Measurements from ENCODE around the gene URI1.

DNA sequence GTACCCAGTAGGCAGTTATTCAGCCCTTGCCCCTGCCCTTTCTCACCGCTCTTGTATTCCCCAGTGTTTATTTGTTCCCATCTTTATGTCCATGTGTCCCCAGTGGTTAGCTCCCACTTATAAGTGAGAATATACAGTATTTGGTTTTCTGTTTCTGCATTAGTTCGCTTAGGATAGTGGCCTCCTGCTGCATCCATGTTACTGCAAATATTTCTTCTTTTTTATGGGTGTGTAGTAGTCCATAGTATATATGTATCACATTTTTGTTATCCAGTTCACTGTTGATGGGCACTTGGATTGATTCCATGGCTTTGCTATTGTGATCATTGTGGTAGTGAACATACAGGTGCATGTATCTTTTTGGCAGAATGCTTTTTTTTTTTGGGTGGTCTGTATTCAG lies 32.7 kb downstream of the URI1 start:
- TF ChIP-seq, protein P1, sequence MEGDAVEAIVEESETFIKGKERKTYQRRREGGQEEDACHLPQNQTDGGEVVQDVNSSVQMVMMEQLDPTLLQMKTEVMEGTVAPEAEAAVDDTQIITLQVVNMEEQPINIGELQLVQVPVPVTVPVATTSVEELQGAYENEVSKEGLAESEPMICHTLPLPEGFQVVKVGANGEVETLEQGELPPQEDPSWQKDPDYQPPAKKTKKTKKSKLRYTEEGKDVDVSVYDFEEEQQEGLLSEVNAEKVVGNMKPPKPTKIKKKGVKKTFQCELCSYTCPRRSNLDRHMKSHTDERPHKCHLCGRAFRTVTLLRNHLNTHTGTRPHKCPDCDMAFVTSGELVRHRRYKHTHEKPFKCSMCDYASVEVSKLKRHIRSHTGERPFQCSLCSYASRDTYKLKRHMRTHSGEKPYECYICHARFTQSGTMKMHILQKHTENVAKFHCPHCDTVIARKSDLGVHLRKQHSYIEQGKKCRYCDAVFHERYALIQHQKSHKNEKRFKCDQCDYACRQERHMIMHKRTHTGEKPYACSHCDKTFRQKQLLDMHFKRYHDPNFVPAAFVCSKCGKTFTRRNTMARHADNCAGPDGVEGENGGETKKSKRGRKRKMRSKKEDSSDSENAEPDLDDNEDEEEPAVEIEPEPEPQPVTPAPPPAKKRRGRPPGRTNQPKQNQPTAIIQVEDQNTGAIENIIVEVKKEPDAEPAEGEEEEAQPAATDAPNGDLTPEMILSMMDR (IDR thresholded peaks at IDR 0.05), result no peak
- TF ChIP-seq POLR2A (IDR thresholded peaks at IDR 0.05), result no peak

Measured in body of pancreas (tissue), 4 donors.